SK-N-SH (cell line): ENCODE results near the gene ADAD2. TPM values are rescaled to one million over a fixed set of nuclear protein-coding genes. Genes with fewer than 3 reads are reported as not detected.

Source experiments
- CTCF ChIA-PET: fragments of 300-600, 350-600 bp; formaldehyde crosslinking; extraction: SDS; loops from one replicate; lab custom pipeline; 2021; lab: Yijun Ruan, JAX
- POLR2A ChIA-PET: fragments of 350-600 bp; sonication (Branson Sonifier 250); formaldehyde crosslinking; extraction: SDS; loops from one replicate; lab custom pipeline; 2020; ENCODE audit warnings: antibody characterized with exemption, inconsistent platforms; lab: Yijun Ruan, JAX
- DNase-seq: peaks from one replicate; pipeline ENCODE4 v3.0.0; 2012
- H2AFZ ChIP-seq: fragments of 200-600 bp; sonication (generic); 2 replicates; pipeline ENCODE4 v1.8.1; 2016; ENCODE audit warnings: antibody characterized with exemption, mild to moderate bottlenecking, low read depth
- H3F3A ChIP-seq: fragments of 200-600 bp; sonication (generic); replicated peaks from 2 replicates; pipeline ENCODE3; 2016; ENCODE audit warnings: antibody characterized with exemption, mild to moderate bottlenecking; ENCODE audit not compliant: insufficient read depth
- H3K27ac ChIP-seq, 2 experiments: fragments of 200-500 bp in 1 of 2; fragments of 200-600 bp in 1 of 2; sonication (Bioruptor generic) in 1 of 2; sonication (generic), shearing (Covaris generic) in 1 of 2; 2 replicates each; pipeline versions ENCODE4 v1.5.1 to v1.6.1; 2014 to 2016; ENCODE audit warnings: low read depth in 2 of 2, inconsistent platforms in 1 of 2, low read length in 1 of 2, mild to moderate bottlenecking in 1 of 2, mixed read lengths in 1 of 2
- H3K27me3 ChIP-seq: fragments of 200-600 bp; sonication (generic), shearing (Covaris generic); 2 replicates; pipeline ENCODE4 v1.6.1; 2016; ENCODE audit warnings: mixed run types; ENCODE audit not compliant: insufficient read depth
- H3K36me3 ChIP-seq, 2 experiments: fragments of 200-500 bp in 1 of 2; fragments of 200-600 bp in 1 of 2; sonication (Bioruptor generic) in 1 of 2; sonication (generic) in 1 of 2; replicated peaks in 1 of 2; 2 replicates each; pipeline versions ENCODE3 to v1.5.1; 2014 to 2016; ENCODE audit warnings: low read length in 1 of 2, mild to moderate bottlenecking in 1 of 2; ENCODE audit not compliant: insufficient read depth in 2 of 2, control insufficient read depth in 1 of 2
- H3K4me1 ChIP-seq, 2 experiments: fragments of 200-500 bp in 1 of 2; fragments of 200-600 bp in 1 of 2; sonication (Bioruptor generic) in 1 of 2; sonication (generic), shearing (Covaris generic) in 1 of 2; 2 replicates each; pipeline versions ENCODE4 v1.5.1 to v1.6.1; 2014 to 2016; ENCODE audit warnings: low read depth in 1 of 2, low read length in 1 of 2, mixed run types in 1 of 2; ENCODE audit not compliant: insufficient read depth in 2 of 2, control insufficient read depth in 1 of 2
- H3K4me2 ChIP-seq: fragments of 200-600 bp; sonication (generic), shearing (Covaris generic); 2 replicates; pipeline ENCODE4 v1.6.1; 2017; ENCODE audit warnings: mixed run types
- H3K4me3 ChIP-seq, 2 experiments: fragments of 200-500 bp in 1 of 2; fragments of 200-600 bp in 1 of 2; sonication (Bioruptor generic) in 1 of 2; sonication (generic), shearing (Covaris generic) in 1 of 2; 2 replicates each; pipeline versions ENCODE4 v1.5.1 to v1.8.1; 2014 to 2016; ENCODE audit warnings: low read depth in 2 of 2, inconsistent platforms in 1 of 2, low read length in 1 of 2, mild to moderate bottlenecking in 1 of 2, mixed read lengths in 1 of 2, moderate library complexity in 1 of 2
- H3K79me2 ChIP-seq: fragments of 200-600 bp; sonication (generic); 2 replicates; pipeline ENCODE4 v1.8.1; 2017; ENCODE audit warnings: mild to moderate bottlenecking; ENCODE audit not compliant: insufficient read depth
- H3K9ac ChIP-seq: fragments of 200-600 bp; sonication (generic); 2 replicates; pipeline ENCODE4 v1.6.1; 2017; ENCODE audit warnings: mixed run types
- H3K9me2 ChIP-seq: fragments of 200-600 bp; sonication (generic); 2 replicates; pipeline ENCODE4 v1.6.1; 2017; ENCODE audit warnings: mixed run types
- H3K9me3 ChIP-seq: fragments of 200-600 bp; sonication (generic); 2 replicates; pipeline ENCODE4 v1.6.1; 2017; ENCODE audit warnings: mixed run types, mild to moderate bottlenecking, moderate library complexity
- H4K20me1 ChIP-seq: fragments of 200-600 bp; sonication (generic); 2 replicates; pipeline ENCODE4 v1.6.1; 2017; ENCODE audit warnings: mild to moderate bottlenecking, mixed run types; ENCODE audit not compliant: insufficient read depth
- CHD2 ChIP-seq: fragments of 150-350 bp; IDR thresholded peaks from 2 replicates; pipeline ENCODE4 v1.6.1; 2018; ENCODE audit warnings: low read length; ENCODE audit not compliant: partially characterized antibody
- EP300 ChIP-seq, 2 experiments: IDR thresholded peaks; 2 replicates each; pipeline versions ENCODE4 v1.4.0 to v1.6.1; 2012; ENCODE audit warnings: borderline replicate concordance in 1 of 2, low read depth in 1 of 2, low read length in 1 of 2
- FOSL2 ChIP-seq: IDR thresholded peaks from 2 replicates; pipeline ENCODE4 v1.4.0; 2012; ENCODE audit warnings: low read depth, mild to moderate bottlenecking, moderate library complexity, borderline replicate concordance
- FOXM1 ChIP-seq: IDR thresholded peaks from 2 replicates; pipeline ENCODE4 v1.4.0; 2012; ENCODE audit warnings: low read depth, mild to moderate bottlenecking
- IRF3 ChIP-seq: fragments of 150-350 bp; IDR thresholded peaks from 2 replicates; pipeline ENCODE4 v1.6.1; 2016; ENCODE audit warnings: mild to moderate bottlenecking, low read depth, low read length
- MEF2A ChIP-seq: IDR thresholded peaks from 2 replicates; pipeline ENCODE4 v1.4.0; 2012; ENCODE audit warnings: low read depth, borderline replicate concordance
- REST ChIP-seq: IDR thresholded peaks from 2 replicates; pipeline ENCODE4 v1.6.1; 2012; ENCODE audit warnings: mild to moderate bottlenecking, low read depth, low read length, moderate library complexity
- TAF1 ChIP-seq: IDR thresholded peaks from 2 replicates; pipeline ENCODE4 v1.6.1; 2012; ENCODE audit warnings: low read depth, mild to moderate bottlenecking, low read length, moderate library complexity, borderline replicate concordance
- WGBS: methylation state at CpG from one replicate; pipeline ENCODE4 v1.1.6; 2017; ENCODE audit warnings: low lambda C conversion rate; 5-methylcytosine and 5-hydroxymethylcytosine counted together
- polyA plus RNA-seq, 3 experiments: library from polyadenylated mRNA; depleted of rRNA; stranded (reverse); fragments of >200 nt; gene quantifications; 2 replicates each; pipeline ENCODE4 v1.2.3, GENCODE V29; 2012
- TF ChIP-seq, protein P1 (sequence below): IDR thresholded peaks from 2 replicates; pipeline ENCODE4 v1.4.0; 2012; ENCODE audit warnings: low read depth, borderline replicate concordance
- TF ChIP-seq, protein P2 (sequence below): IDR thresholded peaks from 2 replicates; pipeline ENCODE4 v1.4.0; 2012; ENCODE audit warnings: low read depth, borderline replicate concordance

ADAD2 gene
- polyA plus RNA-seq, 1 of the 3 experiments (the other 2 are of a cell fraction), result not detected

GRCh38 chr16:84207879-84208278 is 16.9 kb downstream of the ADAD2 start:
- no peaks in the 10 kb centered on the region for H3K79me2 ChIP-seq
- no peaks in the 10 kb centered on the region for H4K20me1 ChIP-seq
- TF ChIP-seq MEF2A (no peak), REST (no peak), CHD2 (no peak), EP300 (IDR thresholded peaks at IDR 0.05; ENCODE audit: borderline replicate concordance in 1 of 2, low read depth in 1 of 2, low read length in 1 of 2) (no peak), FOXM1 (no peak), TAF1 (no peak), IRF3 (no peak), FOSL2 (no peak)
- TF ChIP-seq, protein P1, sequence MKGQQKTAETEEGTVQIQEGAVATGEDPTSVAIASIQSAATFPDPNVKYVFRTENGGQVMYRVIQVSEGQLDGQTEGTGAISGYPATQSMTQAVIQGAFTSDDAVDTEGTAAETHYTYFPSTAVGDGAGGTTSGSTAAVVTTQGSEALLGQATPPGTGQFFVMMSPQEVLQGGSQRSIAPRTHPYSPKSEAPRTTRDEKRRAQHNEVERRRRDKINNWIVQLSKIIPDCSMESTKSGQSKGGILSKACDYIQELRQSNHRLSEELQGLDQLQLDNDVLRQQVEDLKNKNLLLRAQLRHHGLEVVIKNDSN, result no peak
- TF ChIP-seq, protein P2, sequence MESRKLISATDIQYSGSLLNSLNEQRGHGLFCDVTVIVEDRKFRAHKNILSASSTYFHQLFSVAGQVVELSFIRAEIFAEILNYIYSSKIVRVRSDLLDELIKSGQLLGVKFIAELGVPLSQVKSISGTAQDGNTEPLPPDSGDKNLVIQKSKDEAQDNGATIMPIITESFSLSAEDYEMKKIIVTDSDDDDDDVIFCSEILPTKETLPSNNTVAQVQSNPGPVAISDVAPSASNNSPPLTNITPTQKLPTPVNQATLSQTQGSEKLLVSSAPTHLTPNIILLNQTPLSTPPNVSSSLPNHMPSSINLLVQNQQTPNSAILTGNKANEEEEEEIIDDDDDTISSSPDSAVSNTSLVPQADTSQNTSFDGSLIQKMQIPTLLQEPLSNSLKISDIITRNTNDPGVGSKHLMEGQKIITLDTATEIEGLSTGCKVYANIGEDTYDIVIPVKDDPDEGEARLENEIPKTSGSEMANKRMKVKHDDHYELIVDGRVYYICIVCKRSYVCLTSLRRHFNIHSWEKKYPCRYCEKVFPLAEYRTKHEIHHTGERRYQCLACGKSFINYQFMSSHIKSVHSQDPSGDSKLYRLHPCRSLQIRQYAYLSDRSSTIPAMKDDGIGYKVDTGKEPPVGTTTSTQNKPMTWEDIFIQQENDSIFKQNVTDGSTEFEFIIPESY, result no peak
- no peak for DNase-seq
- POLR2A ChIA-PET, result no interaction called here
- no peaks in the 10 kb centered on the region for H3K9me3 ChIP-seq
- no peak overlapping the region for H3K27ac ChIP-seq
- H3K9ac ChIP-seq, result no peak overlapping the region
- no peaks in the 10 kb centered on the region for H3K36me3 ChIP-seq
- H3F3A ChIP-seq, result no peaks in the 10 kb centered on the region
- no peak overlapping the region for H3K4me2 ChIP-seq
- CTCF ChIA-PET, result interaction anchor here (1.9 kb wide), 1 partner anchor 21 kb away, joined by 7 read pairs; the partner anchor contains the start of gene TAF1C
- 68% methylated on average over 5 of the region's 8 CpGs for WGBS
- no peak overlapping the region for H2AFZ ChIP-seq
- no peaks in the 10 kb centered on the region for H3K27me3 ChIP-seq
- no peak overlapping the region for H3K4me3 ChIP-seq
- H3K4me1 ChIP-seq, result no peaks in the 10 kb centered on the region; a peak in 1 of 4 replicates
- no peaks in the 10 kb centered on the region for H3K9me2 ChIP-seq
